ELF-1 (cell line): Measurements from ENCODE around the gene CPEB2.

ENCODE experiments used
- DNase-seq: peaks from one replicate; pipeline ENCODE4 v3.0.0-alpha.2; 2016; ENCODE audit warnings: low read depth, low spot score

The CPEB2 gene

DNA sequence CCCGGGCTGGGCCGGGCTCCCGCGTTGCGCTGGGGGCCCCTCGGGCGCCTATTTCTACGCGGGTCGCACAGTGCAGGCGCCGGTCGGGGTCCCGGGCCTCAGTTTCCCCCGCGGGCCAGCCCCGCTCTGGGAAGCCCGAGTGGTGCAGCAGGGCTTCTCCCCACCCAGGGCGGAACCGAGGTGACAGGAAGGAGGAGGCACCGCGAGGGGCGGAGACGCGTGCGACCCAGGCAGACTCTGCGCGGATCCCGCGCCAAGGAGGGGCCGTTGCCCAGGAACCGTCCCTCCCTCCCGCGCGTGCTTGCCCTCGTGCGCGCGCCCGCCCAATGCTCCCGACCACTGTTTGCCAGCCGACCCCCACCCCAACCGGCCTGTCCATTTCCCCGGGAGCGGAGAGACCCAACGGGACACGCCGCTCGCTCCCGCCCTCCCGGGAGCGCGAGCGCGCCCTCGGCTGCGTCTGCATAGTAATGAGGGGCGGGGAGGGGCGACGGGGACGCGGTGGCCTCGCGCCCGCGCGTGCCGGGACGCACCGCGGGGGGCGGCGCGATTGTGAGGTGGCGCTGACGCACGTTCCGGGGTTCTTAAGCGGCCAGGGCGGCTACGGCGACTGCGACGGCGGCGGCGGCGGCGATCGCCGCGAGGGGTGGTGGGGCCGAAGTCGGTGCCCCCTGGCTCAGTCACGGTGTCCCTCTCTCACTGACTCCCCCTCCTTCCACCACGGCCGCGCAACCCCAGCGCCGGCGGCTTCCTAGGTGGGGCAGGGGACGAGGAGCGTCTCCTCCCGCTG, at the start of gene CPEB2:
Gene CPEB2, plus strand, starts transcription at position 613 of the 790 bp plus-strand sequence. CDS start 193 bp downstream, outside the sequence.
- peak; percentile 94 for DNase-seq

- DNase-seq = no peak
These were observed 43.8 kb upstream of the CPEB2 start for GRCh38 chr4:14958436-14958835.

GRCh38 chr4:14961292-14961691, 41.0 kb upstream of the CPEB2 start:
- no peak for DNase-seq

GRCh38 chr4:14965071-14965470, 37.2 kb upstream of the CPEB2 start:
- no peak for DNase-seq

DNA sequence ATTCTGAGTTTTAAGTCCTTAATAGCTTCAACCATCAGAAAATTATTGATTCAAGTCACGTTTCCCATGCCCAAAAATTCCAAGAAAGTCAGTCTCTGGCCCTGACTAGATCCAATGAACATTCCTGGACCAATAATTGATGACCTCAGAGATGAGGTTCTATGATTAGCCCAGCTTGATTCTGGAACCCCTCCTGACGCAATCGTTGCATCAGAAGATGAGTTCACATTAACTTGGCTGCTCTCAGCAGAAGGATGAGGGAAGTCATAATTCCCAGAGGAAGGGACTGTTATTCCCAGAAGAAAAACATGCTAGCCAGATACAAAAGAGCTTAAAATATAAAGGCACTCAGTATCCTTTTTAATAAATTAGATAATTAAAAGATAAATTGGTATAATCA, 34.3 kb upstream of the CPEB2 start:
- no peak for DNase-seq

- DNase-seq = no peak
These were observed 24.5 kb upstream of the CPEB2 start for GRCh38 chr4:14977830-14978229.

GRCh38 chr4:14984448-14984847, 17.8 kb upstream of the CPEB2 start:
- no peak for DNase-seq

DNA sequence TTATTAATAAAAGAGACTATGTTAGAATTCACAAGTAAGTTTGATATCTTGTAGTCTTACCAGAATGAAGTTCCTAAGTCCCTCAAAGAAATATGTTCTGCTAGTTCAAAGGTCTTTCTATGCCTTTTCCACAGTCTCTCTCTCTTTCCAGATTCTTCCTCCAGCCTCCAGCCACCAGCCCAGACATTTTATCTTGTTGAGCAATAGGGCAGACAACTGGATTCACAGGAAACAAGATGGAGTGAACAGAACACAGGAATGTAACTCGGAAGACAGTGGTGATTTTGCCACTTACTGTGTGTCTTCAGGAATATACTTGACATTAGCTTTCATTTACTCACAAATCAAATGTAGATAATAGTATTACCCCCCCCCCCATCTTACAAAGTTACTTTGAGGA, 17.1 kb upstream of the CPEB2 start:
- DNase-seq = no peak

GRCh38 chr4:14985843-14986242, 16.4 kb upstream of the CPEB2 start:
- no peak for DNase-seq

DNA sequence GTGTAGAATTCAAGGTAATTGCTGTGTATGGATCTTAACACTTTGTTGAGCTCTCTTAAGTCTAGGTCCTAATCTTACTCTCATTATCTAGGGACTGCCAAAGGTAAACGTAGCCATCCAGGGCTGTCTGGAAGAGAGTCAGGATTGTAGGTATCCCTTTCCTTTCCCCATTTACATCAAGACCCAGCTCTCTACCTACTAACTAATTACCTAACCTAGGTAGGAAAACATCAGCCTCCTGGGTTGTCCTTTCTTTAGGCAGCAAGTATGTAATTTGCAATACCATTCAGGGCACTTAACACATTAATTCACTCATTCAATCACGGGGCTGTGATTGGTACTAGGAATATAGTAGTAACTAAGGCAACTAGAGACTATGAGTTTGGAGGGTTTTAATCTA, 15.2 kb upstream of the CPEB2 start:
- no peak for DNase-seq

DNA sequence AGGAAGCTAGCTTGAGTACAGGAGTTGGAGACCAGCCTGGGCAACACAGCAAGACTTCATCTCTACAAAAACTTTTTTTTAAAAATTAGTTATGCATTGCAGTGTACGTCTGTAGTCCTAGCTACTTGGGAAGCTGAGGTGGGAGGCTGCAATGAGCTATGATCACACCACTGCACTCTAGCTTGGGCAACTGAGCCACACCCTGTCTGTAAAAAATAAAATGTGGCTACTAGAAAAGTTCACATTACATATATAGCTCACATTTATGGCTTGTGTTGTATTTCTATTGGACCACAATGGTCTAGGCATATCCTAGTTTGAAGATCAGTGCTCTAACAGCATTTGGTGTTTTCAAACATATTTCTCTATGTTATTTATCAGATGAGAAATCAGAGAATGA, 11.8 kb upstream of the CPEB2 start:
- DNase-seq = no peak

DNA sequence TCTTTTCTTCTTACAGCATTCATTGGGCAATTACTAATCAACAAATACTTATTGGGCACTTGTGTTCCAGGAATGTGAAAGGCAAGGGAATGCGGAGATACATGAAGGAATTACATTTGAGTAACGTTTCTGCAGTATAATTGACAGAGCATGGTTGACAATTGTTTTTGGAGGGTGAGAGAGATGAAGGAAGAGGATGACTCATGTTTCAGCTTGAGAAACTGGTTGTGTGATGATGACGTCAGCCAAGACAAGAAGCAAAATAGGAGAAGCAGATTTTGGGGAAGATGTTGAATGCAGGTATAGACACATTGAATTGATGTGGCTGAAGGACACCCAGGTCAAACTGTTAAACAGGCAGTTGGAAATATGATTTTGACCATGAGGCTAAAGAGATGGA, 8.0 kb upstream of the CPEB2 start:
- no peak for DNase-seq

- no peak for DNase-seq
These were observed 923 bp upstream of the CPEB2 start for GRCh38 chr4:15001248-15001868.

DNA sequence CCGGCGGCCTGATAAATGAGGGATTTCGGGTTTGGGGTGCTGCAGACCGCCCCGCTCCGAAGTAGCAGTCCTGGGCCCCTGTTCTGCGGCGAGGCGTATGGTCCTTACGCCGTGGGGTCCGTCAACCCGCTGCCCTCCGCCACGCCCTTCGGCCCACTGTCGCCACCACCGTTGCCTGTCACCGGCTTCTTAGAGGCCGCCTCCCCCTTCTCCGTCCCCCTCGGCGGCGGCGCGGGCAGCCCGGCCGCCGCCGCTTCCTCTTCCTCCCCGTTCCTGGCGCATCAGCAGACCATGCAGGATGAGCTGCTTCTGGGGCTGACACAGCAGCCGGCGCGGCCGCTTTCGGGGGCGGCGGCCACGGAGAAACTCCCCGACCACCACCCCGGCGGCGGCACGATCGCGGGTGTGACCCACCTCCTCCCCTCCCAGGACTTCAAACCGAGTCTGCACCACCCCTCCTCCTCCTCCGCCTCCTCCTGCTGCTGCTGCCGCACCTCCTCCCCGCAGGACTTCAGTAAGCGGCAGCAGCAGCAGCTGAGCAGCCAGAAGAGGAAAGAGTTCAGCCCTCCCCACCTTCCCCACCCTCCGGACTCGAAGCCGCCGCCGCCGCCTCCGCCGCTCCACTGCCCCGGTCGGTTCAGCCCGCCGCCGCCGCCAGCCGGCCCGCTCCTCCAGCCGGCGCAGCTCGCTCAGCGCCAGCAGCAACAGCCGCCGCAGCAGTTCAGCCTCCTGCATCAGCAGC, 549 bp downstream of the CPEB2 start:
- peak; percentile 85 for DNase-seq

DNA sequence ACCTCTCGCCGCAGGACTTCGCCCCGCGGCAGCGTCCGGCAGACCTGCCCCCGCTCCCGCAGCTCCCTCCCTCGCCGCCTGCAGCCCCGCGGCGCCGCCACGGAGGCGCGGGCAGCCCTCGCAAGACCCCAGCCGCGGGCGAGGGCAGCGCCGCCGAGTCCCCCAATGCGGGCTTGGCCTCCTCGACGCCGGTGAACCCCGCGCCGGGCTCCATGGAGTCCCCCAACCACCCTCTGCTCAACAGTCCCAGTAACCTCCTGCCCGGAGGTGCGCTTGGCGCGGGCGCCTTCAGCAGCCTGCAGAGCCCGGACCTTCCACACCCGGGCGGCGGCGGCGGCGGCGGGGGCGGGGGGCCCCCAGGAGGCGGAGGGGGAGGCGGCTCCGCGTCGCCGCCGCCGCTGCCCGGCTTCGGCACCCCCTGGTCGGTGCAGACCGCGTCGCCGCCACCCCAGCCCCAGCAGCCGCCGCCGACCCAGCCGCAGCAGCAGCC, 1.2 kb downstream of the CPEB2 start:
- DNase-seq = no peak

GRCh38 chr4:15003891-15004738, 1.8 kb downstream of the CPEB2 start:
- DNase-seq = peak; percentile 64

- DNase-seq = peak; percentile 88
These were observed 2.5 kb downstream of the CPEB2 start for GRCh38 chr4:15004739-15005301.

GRCh38 chr4:15005474-15006115, 3.3 kb downstream of the CPEB2 start:
- no peak for DNase-seq

DNA sequence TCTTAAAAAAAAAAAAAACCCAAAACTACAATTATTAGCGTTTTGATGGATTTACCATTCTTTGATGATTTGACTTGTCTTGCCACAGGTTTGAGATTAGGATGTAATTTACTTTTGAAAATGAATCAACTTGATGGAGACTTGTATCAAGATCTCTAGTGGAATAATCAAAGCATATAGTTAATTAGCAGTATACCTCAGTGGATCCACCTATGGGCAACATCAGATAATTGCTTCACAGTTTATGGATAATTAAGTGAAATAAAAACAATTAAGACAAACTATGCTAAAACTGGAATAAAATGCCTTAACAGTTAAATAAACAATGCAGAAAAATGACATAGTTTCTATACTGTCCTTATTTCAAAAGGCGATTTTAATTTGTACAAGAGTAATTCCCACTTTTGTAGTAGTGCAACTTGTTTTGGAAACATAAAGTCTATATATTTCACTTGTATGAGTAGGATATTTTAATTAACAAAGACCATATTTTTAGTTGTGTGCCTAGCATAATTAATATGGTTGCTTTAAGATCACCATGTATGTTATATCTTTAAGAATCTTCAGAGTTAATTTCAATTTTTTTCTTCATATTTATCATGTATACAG, 4.2 kb downstream of the CPEB2 start:
- no peak for DNase-seq

DNA sequence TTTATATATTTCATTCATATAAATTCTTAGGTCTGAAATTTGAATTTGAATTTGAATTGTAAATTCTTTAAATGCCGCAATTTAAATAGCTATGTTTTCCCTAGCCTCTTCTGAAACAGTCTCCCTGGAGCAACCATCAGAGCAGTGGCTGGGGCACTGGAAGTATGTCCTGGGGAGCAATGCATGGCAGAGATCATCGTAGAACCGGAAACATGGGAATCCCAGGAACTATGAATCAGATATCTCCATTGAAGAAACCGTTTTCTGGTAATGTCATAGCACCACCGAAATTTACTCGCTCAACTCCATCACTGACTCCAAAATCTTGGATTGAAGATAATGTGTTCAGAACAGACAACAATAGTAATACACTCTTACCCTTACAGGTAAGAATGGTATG, 4.9 kb downstream of the CPEB2 start:
- DNase-seq = no peak
